GM08714 (cell line): Measurements from ENCODE around the gene NEK6.

Source experiments
- H3K4me3 ChIP-seq: fragments of 200-500 bp; sonication (Bioruptor generic); 2 replicates; pipeline ENCODE4 v1.5.1; 2014; ENCODE audit warnings: mild to moderate bottlenecking, low read length, inconsistent platforms
- ZNF274 ChIP-seq: IDR thresholded peaks from 2 replicates; pipeline ENCODE4 v1.6.1; 2012; ENCODE audit warnings: mild to moderate bottlenecking, low read depth, low read length

NEK6 gene

DNA sequence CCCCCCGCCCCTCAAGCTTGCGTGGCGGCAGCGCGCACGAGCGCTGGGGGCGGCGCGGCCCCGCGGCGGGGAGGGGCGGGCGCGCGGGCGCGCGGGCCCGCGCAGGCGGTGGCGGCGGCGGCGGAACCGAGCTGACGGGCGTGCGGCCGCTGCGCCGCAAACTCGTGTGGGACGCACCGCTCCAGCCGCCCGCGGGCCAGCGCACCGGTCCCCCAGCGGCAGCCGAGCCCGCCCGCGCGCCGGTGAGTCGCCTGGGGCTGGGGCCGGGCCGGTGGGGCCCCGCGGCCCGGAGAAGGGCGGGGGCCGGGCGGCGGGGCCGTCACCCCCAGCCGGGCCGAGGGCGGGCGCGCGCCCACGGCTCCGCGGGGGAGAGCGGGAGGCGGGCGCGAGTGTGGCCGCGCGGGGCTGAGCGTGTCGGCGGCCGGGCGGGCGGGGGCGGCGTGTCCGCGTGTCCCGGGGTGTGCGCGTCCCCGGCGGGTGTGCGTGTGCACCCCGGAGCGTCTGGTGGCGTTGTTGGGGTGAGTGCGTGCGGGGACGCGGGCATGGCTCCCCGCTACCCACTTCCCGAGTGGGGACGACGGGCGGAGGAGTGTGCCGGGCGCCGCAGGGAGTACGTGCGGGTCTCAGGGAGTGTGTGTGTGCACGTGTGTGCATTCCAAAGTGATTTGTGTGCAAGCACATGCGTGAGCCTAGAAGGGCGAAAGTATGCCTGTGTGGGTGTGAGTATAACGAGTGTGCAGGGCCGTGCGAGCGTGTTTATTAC is at the start of gene NEK6:
NEK6 (plus strand) TSS at position 106 of the 763 bp plus-strand sequence. CDS start 44,016 bp downstream, outside the sequence.
- TF ChIP-seq ZNF274: no peak

DNA sequence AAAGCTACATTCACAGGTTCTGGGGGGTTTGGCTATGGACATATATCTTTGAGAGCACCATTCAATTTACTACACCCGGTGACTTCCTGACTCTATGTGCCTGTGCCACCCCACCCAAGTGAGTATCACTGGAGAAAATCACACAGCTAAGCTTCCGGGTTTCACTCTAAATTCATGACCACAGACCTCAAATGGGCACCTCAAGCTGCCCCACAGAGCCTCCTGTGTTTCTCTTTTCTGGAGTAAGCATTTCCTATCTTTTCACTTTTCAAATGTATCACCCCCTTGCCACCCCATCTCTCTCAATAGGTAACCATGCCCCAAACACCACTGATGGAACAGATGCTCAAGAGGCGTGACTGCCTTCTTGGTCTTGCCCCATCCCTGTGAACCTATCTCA is 49.2 kb upstream of the NEK6 start:
- no peak overlapping the region for H3K4me3 ChIP-seq
- no peak for TF ChIP-seq ZNF274

More for the DNA sequence above, at the start of gene NEK6:
- peak within 1 kb of the TSS; percentile 96 for H3K4me3 ChIP-seq

DNA sequence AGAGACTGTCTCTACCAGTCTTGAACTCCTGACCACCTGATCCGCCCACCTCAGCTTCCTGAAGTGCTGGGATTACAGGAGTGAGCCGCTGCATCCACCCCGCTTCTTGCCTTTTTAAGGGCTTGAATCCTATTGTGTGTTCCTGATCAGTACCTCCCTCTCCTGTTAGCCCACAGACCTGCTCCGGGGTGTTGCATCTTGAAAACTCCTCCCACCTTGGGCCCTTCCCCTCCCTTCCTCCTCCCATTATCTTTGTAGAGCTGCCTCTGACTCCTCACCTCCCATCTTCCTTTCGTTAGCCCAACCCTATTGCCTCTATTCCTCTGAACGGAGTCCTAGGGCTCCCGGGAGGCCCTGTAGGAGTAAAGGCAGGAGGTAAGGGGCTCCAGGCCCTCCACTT is 48.5 kb upstream of the NEK6 start:
- TF ChIP-seq ZNF274: no peak
- no peak overlapping the region for H3K4me3 ChIP-seq

DNA sequence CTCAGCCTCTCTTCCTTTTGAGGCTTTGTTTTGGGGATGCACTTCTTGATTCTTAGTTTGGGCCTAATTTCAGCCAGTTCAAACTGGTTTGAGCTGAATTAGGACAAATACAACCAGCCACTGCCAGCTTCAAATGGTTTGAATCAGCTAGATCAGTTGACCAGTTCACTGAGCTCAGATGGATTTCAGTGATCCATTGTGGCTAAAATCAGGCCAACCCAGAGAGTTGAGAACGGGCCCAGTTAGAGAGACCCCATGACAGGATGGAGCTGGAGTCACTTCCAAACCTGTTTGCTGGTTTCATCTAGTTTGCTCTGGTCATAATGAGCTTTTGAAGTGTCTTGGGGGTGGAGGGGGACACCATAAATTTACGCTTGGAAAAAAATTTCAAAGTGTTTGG is 48.0 kb upstream of the NEK6 start:
- no peak for TF ChIP-seq ZNF274
- no peak overlapping the region for H3K4me3 ChIP-seq

GRCh38 chr9:124210697-124211096 is 47.1 kb upstream of the NEK6 start:
- no peak for TF ChIP-seq ZNF274
- no peak overlapping the region for H3K4me3 ChIP-seq

DNA sequence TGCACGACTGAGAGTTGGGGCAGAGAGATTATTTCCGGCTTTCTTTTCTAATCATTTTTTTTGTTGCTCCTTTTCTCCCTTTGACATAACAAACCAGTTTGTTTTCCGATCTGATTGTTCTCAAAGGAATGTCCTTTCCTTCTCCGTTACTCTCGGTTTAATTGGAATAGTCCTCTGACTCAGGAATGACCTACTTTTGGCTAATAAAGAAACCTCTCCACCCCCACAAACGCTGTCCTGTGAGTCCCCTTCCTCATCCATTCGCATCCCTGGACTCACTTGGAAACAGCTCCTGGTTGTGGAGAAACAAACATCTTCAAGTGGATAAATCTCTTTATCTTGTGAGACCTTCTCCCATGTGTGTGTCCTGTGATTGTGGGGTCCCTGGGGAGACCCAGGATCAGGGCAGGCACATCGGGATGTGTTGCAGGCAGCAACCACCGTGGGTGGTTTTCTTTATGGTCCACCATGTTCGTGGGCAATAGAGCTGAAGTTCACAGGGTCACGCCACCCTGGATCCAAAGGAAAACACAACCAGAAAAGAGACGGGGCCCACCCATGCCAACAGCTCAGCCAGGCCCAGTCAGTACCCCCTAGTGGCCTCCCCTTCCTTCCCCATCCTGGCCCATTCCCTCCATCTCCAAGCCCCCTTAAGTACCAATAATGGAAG is 45.2 kb upstream of the NEK6 start:
- no peak overlapping the region for H3K4me3 ChIP-seq
- TF ChIP-seq ZNF274: no peak

DNA sequence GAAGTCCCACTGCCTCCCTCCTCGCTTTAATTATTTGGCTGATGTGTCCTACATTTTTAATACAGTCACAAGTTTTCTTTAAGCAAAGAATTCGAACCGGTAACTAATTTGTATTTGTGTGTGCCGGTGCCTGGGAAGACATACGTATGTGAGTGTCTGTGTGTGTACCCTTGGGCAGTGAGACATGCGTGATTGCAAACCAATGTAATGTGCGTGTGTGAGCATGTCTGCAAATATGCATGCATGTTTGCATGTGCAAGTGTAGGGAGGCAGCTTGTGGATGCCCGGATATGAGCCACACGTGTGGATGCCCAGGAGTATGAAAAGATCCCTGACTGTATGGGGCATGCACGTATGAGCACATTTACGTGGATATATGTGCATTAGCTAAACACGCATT is 44.4 kb upstream of the NEK6 start:
- no peak for TF ChIP-seq ZNF274

DNA sequence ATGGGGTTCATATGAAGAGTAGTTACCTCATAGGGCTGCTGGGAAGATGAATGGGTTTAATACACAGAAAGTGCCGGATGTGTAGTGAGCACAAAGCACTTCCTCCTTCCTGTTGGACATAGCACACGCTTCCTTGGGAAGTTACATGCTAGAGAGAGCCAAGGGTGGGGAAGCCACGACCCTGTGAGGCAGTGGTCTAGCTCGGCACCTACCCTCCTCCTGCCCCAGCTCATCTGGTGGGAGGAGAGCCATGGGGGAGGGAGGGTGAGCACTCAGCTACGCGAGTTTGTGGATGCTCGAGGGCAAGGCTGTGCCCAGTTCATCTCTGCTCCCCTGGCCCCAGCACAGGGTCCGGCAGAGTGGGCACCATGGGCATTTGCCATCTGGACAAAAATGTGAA is 43.6 kb upstream of the NEK6 start:
- no peak for TF ChIP-seq ZNF274
- H3K4me3 ChIP-seq: no peak overlapping the region

More for the DNA sequence above, 44.4 kb upstream of the NEK6 start:
- H3K4me3 ChIP-seq: no peak overlapping the region

GRCh38 chr9:124214596-124215367 is 43.0 kb upstream of the NEK6 start:
- H3K4me3 ChIP-seq: no peak overlapping the region
- TF ChIP-seq ZNF274: no peak

DNA sequence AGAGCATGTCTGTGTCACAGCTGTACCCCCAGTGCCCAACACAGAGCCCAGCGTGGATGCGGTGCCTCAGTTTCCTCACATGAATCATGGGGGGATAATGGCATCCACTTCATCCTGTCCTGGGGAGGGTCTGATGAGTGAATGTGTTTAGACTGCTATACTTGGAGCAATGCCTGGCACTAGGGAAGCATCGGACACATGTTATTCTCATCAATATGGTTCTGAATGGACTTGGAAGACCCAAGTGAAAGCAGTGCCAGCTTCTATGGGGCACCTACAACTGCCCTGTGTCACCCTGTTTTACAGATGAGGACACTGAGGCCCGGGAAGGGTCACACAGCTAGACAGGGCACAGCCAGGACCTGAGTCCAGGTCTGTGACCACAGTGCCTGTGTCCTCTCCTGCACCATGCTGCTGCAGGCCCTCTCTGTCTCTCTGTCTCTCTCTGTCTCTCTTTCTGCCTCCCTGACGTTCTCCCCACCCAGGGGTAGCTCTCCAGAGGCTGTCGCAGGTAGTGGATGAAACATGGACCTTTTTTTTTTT is 42.3 kb upstream of the NEK6 start:
- no peak for TF ChIP-seq ZNF274

DNA sequence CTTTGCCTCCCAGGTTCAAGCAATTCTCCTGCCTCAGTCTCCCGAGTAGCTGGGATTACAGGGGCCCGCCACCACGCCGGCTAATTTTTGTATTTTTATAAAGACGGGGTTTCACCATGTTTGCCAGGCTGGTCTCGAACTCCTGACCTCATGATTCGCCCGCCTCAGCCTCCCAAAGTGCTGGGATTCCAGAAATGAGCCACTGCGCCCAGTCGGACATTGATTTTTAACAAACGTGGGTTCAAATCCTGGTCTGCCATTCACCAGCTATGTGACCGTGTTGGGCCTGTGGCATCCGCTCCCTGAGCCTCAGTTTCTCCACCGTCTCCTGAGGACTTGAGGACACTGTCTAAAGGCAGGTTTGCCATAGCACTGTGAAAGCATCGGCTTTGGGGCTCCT is 41.8 kb upstream of the NEK6 start:
- TF ChIP-seq ZNF274: no peak
- H3K4me3 ChIP-seq: no peak overlapping the region; the same call in 1 of the 2 replicates

More for the DNA sequence above, 42.3 kb upstream of the NEK6 start:
- no peak overlapping the region for H3K4me3 ChIP-seq

DNA sequence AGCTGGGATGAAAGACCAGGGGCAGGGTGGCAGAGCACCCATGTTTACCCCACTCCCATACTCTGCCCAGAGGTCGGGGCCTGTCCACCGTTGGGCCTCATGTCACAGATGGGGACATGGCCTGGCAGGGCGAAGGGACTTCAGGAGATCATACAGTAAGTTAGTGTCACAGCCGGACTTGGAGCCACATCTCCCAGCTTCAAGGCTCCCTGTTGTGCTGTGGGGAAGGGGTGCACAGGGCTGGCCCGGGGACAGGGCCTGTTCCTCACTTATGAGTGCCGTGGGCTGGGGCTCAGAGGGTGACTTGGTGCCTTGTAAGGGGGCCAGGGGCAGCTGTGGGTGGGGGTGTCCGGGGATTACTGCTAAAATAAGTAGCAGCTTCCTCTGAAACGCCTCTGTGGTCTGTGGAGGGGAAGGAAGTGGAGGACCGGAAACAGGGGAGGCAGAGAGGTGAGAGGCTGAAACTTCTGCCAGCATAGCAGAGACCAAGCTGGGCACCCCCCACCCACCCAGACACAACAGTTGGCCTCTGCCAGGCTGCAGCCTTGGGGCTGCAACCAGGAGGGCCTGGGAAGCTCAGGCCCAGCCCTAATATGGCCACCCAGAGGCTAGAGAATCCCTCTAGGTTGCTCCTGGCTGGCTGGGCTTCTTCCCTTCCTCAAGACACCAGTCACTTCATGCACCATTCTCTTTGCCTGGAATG is 41.1 kb upstream of the NEK6 start:
- no peak for TF ChIP-seq ZNF274
- peak overlapping the region; percentile 11; the same call in 1 of the 2 replicates for H3K4me3 ChIP-seq

- TF ChIP-seq ZNF274: no peak
- H3K4me3 ChIP-seq: peak overlapping the region; percentile 7; the same call in 1 of the 2 replicates
These were observed 39.8 kb upstream of the NEK6 start for GRCh38 chr9:124217836-124218437.

GRCh38 chr9:124218438-124218982 is 39.2 kb upstream of the NEK6 start:
- H3K4me3 ChIP-seq: no peak overlapping the region; the same call in 1 of the 2 replicates
- no peak for TF ChIP-seq ZNF274
